ENCODE measurements around the gene ADCY5.

DNA sequence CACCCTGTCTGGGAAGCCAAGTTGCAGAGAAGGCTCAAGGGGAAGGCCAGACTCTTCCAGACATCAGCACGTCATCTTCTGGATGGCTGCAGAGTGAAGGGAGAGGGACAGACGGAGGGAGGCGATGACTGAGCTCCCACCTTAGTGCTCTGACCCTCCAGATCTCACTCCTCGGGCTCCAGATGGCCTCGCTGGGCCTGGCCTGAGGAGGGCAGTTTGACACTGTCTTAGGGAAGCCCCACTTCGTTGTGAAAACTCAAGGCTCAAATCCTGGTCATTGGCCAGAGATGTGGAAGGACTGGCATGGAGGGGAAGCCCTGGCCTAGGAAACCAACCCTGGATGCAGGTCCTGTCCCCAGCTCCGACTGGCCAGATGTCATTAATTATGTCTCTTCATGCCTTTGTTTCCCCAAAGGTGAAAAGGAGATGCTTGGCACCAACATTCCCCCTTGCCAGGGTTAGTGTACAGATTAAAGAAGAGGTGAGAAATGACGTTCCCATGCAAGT is 70.4 kb downstream of the ADCY5 start:
- TF ChIP-seq, protein P1, sequence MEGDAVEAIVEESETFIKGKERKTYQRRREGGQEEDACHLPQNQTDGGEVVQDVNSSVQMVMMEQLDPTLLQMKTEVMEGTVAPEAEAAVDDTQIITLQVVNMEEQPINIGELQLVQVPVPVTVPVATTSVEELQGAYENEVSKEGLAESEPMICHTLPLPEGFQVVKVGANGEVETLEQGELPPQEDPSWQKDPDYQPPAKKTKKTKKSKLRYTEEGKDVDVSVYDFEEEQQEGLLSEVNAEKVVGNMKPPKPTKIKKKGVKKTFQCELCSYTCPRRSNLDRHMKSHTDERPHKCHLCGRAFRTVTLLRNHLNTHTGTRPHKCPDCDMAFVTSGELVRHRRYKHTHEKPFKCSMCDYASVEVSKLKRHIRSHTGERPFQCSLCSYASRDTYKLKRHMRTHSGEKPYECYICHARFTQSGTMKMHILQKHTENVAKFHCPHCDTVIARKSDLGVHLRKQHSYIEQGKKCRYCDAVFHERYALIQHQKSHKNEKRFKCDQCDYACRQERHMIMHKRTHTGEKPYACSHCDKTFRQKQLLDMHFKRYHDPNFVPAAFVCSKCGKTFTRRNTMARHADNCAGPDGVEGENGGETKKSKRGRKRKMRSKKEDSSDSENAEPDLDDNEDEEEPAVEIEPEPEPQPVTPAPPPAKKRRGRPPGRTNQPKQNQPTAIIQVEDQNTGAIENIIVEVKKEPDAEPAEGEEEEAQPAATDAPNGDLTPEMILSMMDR (IDR thresholded peaks at IDR 0.05 in 2 of 3, conservative IDR thresholded peaks at IDR 0.05 in 1 of 3; ENCODE audit: borderline replicate concordance in 1 of 3, insufficient read depth in 1 of 3, low read depth in 2 of 3, low read length in 2 of 3): no peak
- TF ChIP-seq ZFX (IDR thresholded peaks at IDR 0.05) (no peak), EZH2 (IDR thresholded peaks at IDR 0.05) (no peak), POLR2AphosphoS5 (IDR thresholded peaks at IDR 0.05; ENCODE audit: low read depth, low read length) (no peak), RAD21 (IDR thresholded peaks at IDR 0.05; ENCODE audit: low read depth) (no peak), FOSL1 (IDR thresholded peaks at IDR 0.05; ENCODE audit: low read depth) (no peak), SIN3A (IDR thresholded peaks at IDR 0.05; ENCODE audit: low read depth) (no peak)
- TF ChIP-seq, protein P2, sequence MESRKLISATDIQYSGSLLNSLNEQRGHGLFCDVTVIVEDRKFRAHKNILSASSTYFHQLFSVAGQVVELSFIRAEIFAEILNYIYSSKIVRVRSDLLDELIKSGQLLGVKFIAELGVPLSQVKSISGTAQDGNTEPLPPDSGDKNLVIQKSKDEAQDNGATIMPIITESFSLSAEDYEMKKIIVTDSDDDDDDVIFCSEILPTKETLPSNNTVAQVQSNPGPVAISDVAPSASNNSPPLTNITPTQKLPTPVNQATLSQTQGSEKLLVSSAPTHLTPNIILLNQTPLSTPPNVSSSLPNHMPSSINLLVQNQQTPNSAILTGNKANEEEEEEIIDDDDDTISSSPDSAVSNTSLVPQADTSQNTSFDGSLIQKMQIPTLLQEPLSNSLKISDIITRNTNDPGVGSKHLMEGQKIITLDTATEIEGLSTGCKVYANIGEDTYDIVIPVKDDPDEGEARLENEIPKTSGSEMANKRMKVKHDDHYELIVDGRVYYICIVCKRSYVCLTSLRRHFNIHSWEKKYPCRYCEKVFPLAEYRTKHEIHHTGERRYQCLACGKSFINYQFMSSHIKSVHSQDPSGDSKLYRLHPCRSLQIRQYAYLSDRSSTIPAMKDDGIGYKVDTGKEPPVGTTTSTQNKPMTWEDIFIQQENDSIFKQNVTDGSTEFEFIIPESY (IDR thresholded peaks at IDR 0.05; ENCODE audit: extremely low read depth, insufficient replicate concordance, low read length): no peak
- TF ChIP-seq, protein P3, sequence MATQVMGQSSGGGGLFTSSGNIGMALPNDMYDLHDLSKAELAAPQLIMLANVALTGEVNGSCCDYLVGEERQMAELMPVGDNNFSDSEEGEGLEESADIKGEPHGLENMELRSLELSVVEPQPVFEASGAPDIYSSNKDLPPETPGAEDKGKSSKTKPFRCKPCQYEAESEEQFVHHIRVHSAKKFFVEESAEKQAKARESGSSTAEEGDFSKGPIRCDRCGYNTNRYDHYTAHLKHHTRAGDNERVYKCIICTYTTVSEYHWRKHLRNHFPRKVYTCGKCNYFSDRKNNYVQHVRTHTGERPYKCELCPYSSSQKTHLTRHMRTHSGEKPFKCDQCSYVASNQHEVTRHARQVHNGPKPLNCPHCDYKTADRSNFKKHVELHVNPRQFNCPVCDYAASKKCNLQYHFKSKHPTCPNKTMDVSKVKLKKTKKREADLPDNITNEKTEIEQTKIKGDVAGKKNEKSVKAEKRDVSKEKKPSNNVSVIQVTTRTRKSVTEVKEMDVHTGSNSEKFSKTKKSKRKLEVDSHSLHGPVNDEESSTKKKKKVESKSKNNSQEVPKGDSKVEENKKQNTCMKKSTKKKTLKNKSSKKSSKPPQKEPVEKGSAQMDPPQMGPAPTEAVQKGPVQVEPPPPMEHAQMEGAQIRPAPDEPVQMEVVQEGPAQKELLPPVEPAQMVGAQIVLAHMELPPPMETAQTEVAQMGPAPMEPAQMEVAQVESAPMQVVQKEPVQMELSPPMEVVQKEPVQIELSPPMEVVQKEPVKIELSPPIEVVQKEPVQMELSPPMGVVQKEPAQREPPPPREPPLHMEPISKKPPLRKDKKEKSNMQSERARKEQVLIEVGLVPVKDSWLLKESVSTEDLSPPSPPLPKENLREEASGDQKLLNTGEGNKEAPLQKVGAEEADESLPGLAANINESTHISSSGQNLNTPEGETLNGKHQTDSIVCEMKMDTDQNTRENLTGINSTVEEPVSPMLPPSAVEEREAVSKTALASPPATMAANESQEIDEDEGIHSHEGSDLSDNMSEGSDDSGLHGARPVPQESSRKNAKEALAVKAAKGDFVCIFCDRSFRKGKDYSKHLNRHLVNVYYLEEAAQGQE (IDR thresholded peaks at IDR 0.05; ENCODE audit: low read depth): no peak
